Neural progenitor cell (in vitro differentiated cells): Measurements from ENCODE around the gene PARVA. TPM values are rescaled to one million over a fixed set of nuclear protein-coding genes. Genes with fewer than 3 reads are reported as not detected.

Experiments
- DNase-seq: peaks from one replicate; pipeline ENCODE4 v3.0.0-alpha.2; 2016; ENCODE audit warnings: low spot score
- H2AFZ ChIP-seq: fragments of 200-600 bp; sonication (generic); replicated peaks from 2 replicates; pipeline ENCODE4 v1.6.1; 2016; ENCODE audit warnings: antibody characterized with exemption
- H3F3A ChIP-seq: fragments of 200-600 bp; sonication (generic); 2 replicates; pipeline ENCODE4 v1.6.1; 2016; ENCODE audit warnings: antibody characterized with exemption, low read depth
- H3K27ac ChIP-seq: fragments of 200-600 bp; sonication (generic); 2 replicates; pipeline ENCODE4 v1.5.1; 2016; ENCODE audit warnings: mild to moderate bottlenecking
- H3K27me3 ChIP-seq: fragments of 200-600 bp; sonication (generic); 2 replicates; pipeline ENCODE4 v1.6.1; 2016; ENCODE audit warnings: mild to moderate bottlenecking, moderate library complexity
- H3K36me3 ChIP-seq: fragments of 200-600 bp; sonication (generic); 2 replicates; pipeline ENCODE4 v1.5.1; 2016
- H3K4me1 ChIP-seq: fragments of 200-600 bp; sonication (generic); 2 replicates; pipeline ENCODE4 v1.6.1; 2016; ENCODE audit warnings: mixed run types
- H3K4me2 ChIP-seq: fragments of 200-600 bp; sonication (generic); 2 replicates; pipeline ENCODE4 v1.6.1; 2016
- H3K4me3 ChIP-seq: fragments of 200-600 bp; sonication (generic); 2 replicates; pipeline ENCODE4 v1.5.1; 2016
- H3K79me2 ChIP-seq: fragments of 200-600 bp; sonication (generic); 2 replicates; pipeline ENCODE4 v1.6.1; 2016; ENCODE audit warnings: low read depth
- H3K9ac ChIP-seq: fragments of 200-600 bp; sonication (generic); 2 replicates; pipeline ENCODE4 v1.6.1; 2016
- H3K9me3 ChIP-seq: fragments of 200-600 bp; sonication (generic); 2 replicates; pipeline ENCODE4 v1.5.1; 2016; ENCODE audit warnings: low read depth
- H4K20me1 ChIP-seq: fragments of 200-600 bp; sonication (generic); 2 replicates; pipeline ENCODE4 v1.6.1; 2016; ENCODE audit warnings: low read depth
- H3K27ac Mint-ChIP-seq: 3 replicates; pipeline ENCODE4 v1.8.0; 2021; ENCODE audit warnings: mixed read lengths
- H3K27me3 Mint-ChIP-seq: 2 replicates; pipeline ENCODE4 v1.8.0; 2022; ENCODE audit warnings: low read depth, mild to moderate bottlenecking, inconsistent platforms, moderate library complexity, mixed read lengths; ENCODE audit not compliant: insufficient read depth
- H3K36me3 Mint-ChIP-seq: 3 replicates; pipeline ENCODE4 v1.8.0; 2021; ENCODE audit warnings: mixed read lengths
- H3K4me1 Mint-ChIP-seq: 3 replicates; pipeline ENCODE4 v1.8.0; 2021; ENCODE audit warnings: mixed read lengths
- H3K4me3 Mint-ChIP-seq: 3 replicates; pipeline ENCODE4 v1.8.0; 2021; ENCODE audit warnings: mild to moderate bottlenecking, moderate library complexity, mixed read lengths
- H3K9me3 Mint-ChIP-seq: 3 replicates; pipeline ENCODE4 v1.8.0; 2020; ENCODE audit warnings: mixed read lengths
- EZH2 ChIP-seq: fragments of 200-600 bp; sonication (generic); IDR thresholded peaks from 2 replicates; pipeline ENCODE4 v1.6.1; 2017; ENCODE audit warnings: antibody characterized with exemption, mild to moderate bottlenecking, moderate library complexity
- EZH2phosphoT487 ChIP-seq: fragments of 200-600 bp; sonication (generic); IDR thresholded peaks from 2 replicates; pipeline ENCODE4 v1.6.1; 2017; ENCODE audit warnings: antibody characterized with exemption
- total RNA-seq: library from RNA; depleted of rRNA; stranded (reverse); fragments of >200 nt; gene quantifications from 2 replicates; pipeline ENCODE4 v1.2.3, GENCODE V29; 2015; ENCODE audit warnings: low replicate concordance
- TF ChIP-seq, protein P1 (sequence below): fragments of 200-600 bp; sonication (generic); IDR thresholded peaks from 2 replicates; pipeline ENCODE4 v1.5.1; 2017; ENCODE audit warnings: antibody characterized with exemption, mild to moderate bottlenecking

PARVA gene
- total RNA-seq, 1 donor from 2014 or later, result 15.3 TPM

DNA sequence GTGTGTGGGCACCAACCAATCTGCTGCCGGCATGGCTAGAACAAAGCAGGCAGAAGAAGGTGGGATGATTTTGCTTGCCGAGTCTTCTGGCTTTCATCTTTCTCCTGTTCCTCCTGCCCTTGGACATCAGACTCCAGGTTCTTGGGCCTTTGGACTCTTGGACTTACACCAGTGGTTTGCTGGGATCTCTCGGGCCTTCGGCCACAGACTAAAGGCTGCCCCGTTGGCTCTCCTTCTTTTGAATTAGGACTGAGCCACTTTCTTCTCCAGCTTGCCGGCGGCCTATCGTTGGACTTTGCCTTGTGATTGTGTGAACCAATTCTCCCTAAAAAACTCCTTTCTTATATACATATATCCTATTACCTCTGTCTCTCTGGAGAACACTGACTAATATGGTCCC, 168.8 kb downstream of the PARVA start:
- Mint-ChIP-seq H3K36me3 (no peaks in the 10 kb centered on the region), H3K9me3 (peaks cover 4% of the 10 kb centered on the region), H3K27me3 (peaks cover 7% of the 10 kb centered on the region), H3K4me1 (peaks cover 4% of the 10 kb centered on the region), H3K27ac (no peak overlapping the region), H3K4me3 (no peak overlapping the region)
- Histone ChIP-seq H3K9ac (no peak overlapping the region), H3K4me1 (no peaks in the 10 kb centered on the region), H3K27me3 (no peaks in the 10 kb centered on the region), H3F3A (no peaks in the 10 kb centered on the region), H3K27ac (no peak overlapping the region), H3K79me2 (no peaks in the 10 kb centered on the region), H3K4me3 (no peak overlapping the region), H3K36me3 (no peaks in the 10 kb centered on the region), H3K4me2 (no peak overlapping the region), H3K9me3 (no peaks in the 10 kb centered on the region), H2AFZ (no peak overlapping the region), H4K20me1 (no peaks in the 10 kb centered on the region)
- TF ChIP-seq EZH2 (no peak), EZH2phosphoT487 (no peak)
- TF ChIP-seq, protein P1, sequence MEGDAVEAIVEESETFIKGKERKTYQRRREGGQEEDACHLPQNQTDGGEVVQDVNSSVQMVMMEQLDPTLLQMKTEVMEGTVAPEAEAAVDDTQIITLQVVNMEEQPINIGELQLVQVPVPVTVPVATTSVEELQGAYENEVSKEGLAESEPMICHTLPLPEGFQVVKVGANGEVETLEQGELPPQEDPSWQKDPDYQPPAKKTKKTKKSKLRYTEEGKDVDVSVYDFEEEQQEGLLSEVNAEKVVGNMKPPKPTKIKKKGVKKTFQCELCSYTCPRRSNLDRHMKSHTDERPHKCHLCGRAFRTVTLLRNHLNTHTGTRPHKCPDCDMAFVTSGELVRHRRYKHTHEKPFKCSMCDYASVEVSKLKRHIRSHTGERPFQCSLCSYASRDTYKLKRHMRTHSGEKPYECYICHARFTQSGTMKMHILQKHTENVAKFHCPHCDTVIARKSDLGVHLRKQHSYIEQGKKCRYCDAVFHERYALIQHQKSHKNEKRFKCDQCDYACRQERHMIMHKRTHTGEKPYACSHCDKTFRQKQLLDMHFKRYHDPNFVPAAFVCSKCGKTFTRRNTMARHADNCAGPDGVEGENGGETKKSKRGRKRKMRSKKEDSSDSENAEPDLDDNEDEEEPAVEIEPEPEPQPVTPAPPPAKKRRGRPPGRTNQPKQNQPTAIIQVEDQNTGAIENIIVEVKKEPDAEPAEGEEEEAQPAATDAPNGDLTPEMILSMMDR, result no peak
- no peak for DNase-seq

DNA sequence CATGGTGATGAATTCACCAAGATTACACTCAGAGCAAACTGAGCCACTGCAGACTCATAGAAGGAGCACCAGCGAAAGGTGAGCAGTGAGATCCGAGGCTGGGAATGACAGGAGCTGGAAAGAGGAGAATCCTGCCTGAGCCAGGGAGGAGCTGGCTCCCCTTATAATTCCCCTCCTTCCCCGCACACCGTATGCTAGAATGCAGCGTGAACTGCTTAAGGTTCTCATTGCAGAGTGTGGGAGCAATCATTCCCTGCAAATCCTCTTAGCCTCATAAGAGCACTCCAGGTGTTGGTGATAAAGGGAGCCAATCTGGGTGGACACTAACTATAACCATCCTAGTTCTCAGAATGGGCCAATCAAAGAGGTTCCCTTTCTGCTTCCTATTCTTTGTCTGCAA, 169.3 kb downstream of the PARVA start:
- no peaks in the 10 kb centered on the region for H3K36me3 Mint-ChIP-seq
- Histone ChIP-seq H3K4me1 (no peaks in the 10 kb centered on the region), H4K20me1 (no peaks in the 10 kb centered on the region), H3K9ac (no peak overlapping the region), H3K4me3 (no peak overlapping the region), H3K36me3 (no peaks in the 10 kb centered on the region), H3K27ac (no peak overlapping the region), H3K4me2 (no peak overlapping the region), H3K79me2 (no peaks in the 10 kb centered on the region), H3K27me3 (no peaks in the 10 kb centered on the region), H3F3A (no peaks in the 10 kb centered on the region), H2AFZ (no peak overlapping the region), H3K9me3 (no peaks in the 10 kb centered on the region)
- H3K27me3 Mint-ChIP-seq, result peaks cover 7% of the 10 kb centered on the region
- H3K4me3 Mint-ChIP-seq, result no peak overlapping the region
- no peaks in the 10 kb centered on the region for H3K4me1 Mint-ChIP-seq
- DNase-seq, result no peak
- TF ChIP-seq, protein P1, result no peak
- TF ChIP-seq EZH2 (no peak), EZH2phosphoT487 (no peak)
- peaks cover 4% of the 10 kb centered on the region for H3K9me3 Mint-ChIP-seq
- H3K27ac Mint-ChIP-seq, result no peak overlapping the region

DNA sequence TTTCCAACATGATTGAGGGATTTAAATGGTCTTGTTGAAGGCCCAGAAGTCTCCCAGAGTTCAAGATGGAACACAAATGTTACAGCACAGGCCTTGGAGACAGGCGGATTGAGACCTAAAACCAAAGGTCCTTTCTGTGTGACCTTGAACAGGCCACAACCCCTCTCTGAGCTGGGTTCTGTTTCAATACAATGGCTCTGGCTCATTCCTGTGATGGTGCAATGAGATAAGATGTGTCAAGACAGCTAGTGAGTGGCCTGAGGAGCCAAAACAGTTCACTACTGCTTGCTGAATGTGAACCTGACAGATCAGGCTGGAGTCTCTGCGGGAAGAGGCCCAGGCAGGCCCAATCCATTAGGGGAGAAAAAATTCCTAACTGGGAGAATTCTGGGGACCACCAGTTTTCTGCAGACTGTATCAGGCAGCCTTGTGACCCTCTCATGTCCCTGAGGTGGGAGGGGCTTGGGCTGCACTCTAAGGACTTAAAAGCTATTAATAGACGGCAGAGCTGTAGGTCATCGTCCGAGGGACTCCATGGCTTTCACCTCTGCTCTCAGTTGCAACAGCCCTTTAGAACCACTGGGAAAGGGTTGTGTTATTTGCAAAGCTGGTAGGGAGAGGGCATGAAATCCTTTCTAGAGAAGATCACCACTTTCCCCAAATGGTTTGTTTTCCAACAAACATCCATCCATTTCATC, 170.7 kb downstream of the PARVA start:
- H3K4me2 ChIP-seq, result no peak overlapping the region
- no peaks in the 10 kb centered on the region for H3K36me3 ChIP-seq
- no peak overlapping the region for H3K9ac ChIP-seq
- peaks cover 5% of the 10 kb centered on the region for H3K27me3 Mint-ChIP-seq
- H3K9me3 ChIP-seq, result no peaks in the 10 kb centered on the region
- H4K20me1 ChIP-seq, result no peaks in the 10 kb centered on the region
- H3K36me3 Mint-ChIP-seq, result no peaks in the 10 kb centered on the region
- H3K4me1 Mint-ChIP-seq, result no peaks in the 10 kb centered on the region
- no peaks in the 10 kb centered on the region for H3K4me1 ChIP-seq
- H3K27ac Mint-ChIP-seq, result no peak overlapping the region
- H2AFZ ChIP-seq, result no peak overlapping the region
- TF ChIP-seq, protein P1, result no peak
- TF ChIP-seq EZH2phosphoT487, result no peak
- TF ChIP-seq EZH2, result no peak
- H3K4me3 ChIP-seq, result no peak overlapping the region
- no peak for DNase-seq
- no peak overlapping the region for H3K27ac ChIP-seq
- peaks cover 4% of the 10 kb centered on the region for H3K9me3 Mint-ChIP-seq
- no peaks in the 10 kb centered on the region for H3F3A ChIP-seq
- no peaks in the 10 kb centered on the region for H3K27me3 ChIP-seq
- H3K4me3 Mint-ChIP-seq, result no peak overlapping the region
- no peaks in the 10 kb centered on the region for H3K79me2 ChIP-seq
